ENCODE measurements around the gene PDIA3.
"Not testable (repeated sequence)": the region's sequence is repeated elsewhere in the genome, so short reads cannot be mapped to it uniquely, and the experiment has no call there.

PDIA3 gene

GRCh38 chr15:43776718-43777266 lies 30.6 kb downstream of the PDIA3 start, which contains the start of gene ELL3:
Gene ELL3 (minus strand): TSS chr15:43776966. CDS start chr15:43776901, 65 bp downstream.
- peak; percentile 47 for DNase-seq

- DNase-seq: peak; percentile 47
Measured at GRCh38 chr15:43777267-43777914, 31.2 kb downstream of the PDIA3 start.

DNA sequence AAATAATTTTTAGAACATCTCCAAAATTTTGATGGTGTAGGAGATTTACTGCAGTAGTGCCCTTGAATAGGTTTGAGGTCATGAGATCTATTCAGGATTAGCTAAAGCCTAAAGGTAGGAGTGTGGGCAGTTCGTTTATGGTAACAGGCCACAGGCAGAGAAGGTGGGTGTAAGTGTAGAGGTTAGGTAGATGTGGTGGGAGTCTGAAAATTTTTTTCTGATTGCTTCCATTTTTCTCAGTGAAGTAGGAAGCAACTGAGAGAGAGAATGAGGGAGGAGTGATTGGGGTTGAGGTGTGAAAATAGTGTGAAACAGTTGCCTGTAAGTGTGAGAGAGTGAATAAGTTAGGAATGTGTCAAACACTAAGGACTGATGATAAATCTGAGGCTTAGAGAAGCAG lies 32.8 kb downstream of the PDIA3 start:
- DNase-seq: no peak

- no peak for DNase-seq
Measured at GRCh38 chr15:43789409-43789808, 43.2 kb downstream of the PDIA3 start.

DNA sequence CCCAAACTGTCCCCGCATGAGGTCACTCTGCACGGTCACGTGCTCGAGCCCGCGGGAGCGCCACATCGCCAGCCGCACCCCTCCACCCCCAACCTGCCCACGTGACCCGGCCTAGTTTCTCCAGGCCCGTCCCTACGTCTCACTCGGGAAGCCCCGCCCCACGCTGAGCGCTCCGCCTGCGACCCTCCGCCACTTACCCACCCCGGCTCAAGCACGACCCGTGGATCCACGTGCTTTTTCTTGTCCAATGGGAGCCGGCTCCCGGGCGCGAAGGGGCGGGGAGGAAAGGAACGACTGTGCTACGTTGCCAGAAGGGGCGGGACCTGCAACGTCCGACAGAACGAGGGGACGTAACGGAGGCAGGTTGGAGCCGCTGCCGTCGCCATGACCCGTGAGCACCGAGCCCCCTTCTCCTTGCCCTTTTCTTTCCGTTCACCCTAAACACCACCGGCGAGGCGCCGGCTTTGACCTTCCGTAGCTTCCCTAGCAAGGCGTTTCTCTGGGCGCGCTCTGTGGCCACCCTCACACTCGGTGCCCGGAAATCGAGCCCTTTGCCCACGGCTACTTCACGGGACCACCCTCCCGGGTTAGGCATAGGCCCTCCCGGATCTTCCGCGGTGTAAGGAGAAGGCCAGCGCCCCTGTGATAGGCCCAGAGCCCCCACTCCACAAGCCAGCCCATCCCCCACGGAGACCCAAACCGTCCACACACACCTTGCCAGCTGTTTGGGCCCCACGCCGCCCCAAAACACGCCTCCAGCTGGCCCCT lies 45.9 kb downstream of the PDIA3 start, which contains the start of gene SERF2:
Gene SERF2 (plus strand): TSS at position 328 of the 768 bp plus-strand sequence. CDS start 57 bp downstream, at position 385.
- peak; percentile 93 for DNase-seq

DNA sequence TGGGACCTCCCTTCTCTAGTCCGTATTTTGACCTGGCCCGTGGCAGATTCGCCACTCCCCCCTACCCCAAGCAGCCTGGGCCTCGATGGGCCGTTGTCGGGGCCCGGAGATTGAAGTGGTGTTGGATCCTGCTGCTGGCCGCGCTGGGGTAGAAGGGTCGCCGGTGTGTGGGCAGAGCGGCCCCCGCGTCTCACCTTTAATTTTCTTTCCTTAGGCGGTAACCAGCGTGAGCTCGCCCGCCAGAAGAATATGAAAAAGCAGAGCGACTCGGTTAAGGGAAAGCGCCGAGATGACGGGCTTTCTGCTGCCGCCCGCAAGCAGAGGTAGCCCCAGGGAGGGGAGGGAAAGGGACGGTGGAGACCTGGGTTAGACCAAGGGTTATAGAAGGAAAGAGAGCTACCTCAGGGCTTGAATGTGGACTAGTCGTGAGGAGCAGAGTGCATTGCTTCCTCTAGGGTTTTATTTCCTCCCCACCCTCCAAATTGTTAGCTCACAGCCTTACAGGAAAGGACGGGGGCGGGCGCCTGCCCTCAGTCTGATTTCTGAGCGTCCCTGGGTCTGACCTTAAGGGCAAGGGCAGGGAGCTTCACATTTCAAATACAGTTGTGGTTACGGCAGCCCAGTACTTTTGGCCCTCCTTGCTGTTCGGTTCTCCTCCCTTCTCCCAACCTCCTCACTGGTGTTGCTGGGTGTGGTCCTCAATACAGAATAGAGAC lies 46.7 kb downstream of the PDIA3 start:
- no peak for DNase-seq

DNA sequence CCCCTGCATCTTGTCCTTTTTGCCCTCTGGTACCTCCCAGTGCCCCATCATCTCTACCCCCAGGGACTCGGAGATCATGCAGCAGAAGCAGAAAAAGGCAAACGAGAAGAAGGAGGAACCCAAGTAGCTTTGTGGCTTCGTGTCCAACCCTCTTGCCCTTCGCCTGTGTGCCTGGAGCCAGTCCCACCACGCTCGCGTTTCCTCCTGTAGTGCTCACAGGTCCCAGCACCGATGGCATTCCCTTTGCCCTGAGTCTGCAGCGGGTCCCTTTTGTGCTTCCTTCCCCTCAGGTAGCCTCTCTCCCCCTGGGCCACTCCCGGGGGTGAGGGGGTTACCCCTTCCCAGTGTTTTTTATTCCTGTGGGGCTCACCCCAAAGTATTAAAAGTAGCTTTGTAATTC lies 47.4 kb downstream of the PDIA3 start:
- no peak for DNase-seq

DNA sequence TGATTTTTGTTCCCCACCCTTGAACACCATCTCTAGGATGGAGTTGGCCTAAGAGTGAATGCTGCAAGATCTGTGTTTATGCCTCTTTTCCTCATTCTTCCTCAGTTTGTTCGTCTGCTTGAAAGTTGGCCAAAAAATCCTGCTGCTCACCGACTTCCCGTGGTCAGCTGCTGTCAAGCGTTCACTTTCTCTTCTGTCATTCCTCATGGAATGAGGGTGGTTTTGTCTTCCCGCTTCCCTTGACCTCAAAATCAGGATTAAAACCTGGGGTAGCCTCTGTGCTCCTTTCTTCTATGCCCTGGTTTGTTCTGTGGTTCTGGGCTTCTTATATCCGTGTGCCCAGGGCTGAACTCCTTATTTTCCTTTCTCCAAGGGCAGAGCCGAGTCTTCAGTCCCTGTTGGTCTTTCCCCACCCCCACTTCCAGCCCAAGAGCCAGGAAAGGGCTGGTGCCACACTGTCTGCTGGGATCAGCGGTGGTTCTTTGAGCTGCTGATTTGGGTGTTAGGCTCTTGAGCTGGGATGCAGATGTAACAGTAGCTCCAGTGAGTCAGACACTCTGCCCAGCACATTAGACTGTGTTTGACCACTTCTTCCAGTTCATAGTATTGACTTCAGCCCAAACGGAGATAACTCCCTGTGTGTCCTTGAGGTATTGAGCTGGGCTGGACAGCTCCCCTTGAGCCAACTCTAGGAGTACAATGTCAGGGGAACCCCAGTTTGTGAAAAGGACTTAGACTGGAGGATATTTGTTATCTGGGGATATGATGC lies 48.2 kb downstream of the PDIA3 start:
- DNase-seq: no peak

DNA sequence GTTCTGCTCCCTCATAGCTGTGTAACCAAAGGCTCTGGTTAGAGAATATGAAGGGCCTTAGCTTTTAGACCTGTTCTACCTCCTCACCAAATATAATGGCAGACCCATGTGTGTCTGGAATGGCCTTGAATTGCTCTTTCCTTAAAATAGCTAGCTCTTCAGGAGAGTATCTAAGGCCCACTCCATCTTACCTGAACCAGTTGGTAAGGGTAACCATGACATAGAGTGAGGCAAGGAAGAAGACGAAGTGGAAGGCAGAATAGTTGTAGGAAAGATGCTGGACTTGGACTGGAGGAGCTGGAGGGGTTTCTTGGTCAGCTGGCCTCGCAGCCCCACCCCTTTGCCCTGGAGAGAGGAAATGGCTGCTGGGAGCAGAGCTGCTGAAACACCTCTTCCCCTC lies 49.0 kb downstream of the PDIA3 start:
- DNase-seq: no peak

DNA sequence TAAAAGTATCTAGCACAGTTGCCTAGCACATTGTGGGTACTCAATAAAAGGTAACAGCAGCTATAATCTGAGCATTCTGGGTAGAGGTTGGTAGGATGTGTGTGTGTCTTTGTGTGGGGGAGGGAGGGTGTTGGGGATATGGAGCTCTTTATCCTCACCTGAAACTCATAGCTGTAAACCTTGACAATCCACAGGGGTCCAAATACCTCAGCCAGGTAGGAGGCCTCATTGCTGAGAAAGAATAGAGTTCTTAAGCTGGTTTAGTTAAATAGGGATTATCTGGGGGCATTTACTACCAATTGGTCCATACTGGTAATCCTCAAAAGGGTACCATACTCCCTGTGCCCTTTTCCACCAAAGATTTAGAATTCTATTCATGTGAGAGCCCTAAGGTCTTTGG lies 49.8 kb downstream of the PDIA3 start:
- no peak for DNase-seq

DNA sequence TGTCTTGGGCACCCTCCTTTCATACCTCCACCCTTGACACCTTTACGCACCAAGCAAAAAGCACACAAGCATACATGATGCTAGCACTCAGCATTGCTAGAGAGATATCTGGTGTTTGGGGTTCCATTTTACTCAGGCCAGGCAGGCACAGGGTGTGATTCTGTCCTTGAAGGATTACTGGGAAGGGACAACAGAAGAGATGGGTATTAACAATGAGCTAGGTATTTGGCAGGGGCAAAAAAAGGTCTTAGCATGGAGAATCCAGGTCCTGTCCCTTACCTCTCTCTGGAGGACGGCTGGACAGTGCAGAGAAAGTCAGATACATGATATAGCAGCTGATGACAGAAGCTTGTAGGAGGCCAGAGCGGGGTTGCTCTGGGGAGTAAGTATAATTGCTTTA lies 50.3 kb downstream of the PDIA3 start:
- DNase-seq: no peak

- peak; percentile 32 for DNase-seq
Measured at GRCh38 chr15:43799209-43799944, 53.1 kb downstream of the PDIA3 start.

DNA sequence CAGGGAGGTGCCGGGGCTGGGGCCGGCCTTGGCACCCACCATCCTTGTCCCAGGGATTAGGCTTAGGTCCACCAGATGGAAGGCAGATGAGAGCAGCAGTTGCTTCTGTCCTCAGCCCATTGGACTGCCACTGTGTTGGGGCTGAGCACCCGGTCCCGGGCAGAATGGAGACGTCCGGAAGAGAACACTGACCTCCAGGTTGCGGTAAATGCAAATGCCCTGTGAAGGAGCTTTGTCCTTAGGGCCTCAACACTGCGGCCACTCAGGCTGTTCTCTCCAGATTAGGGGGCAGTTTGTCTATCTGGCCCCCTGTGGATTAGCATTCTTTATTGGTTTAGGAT lies 53.7 kb downstream of the PDIA3 start, which contains the start of gene SERINC4:
Gene SERINC4 (minus strand): TSS at position 276 of the 341 bp plus-strand sequence. CDS start 234 bp downstream, at position 42.
- no peak for DNase-seq

- peak; percentile 39 for DNase-seq
Measured at GRCh38 chr15:43800286-43801141, 54.3 kb downstream of the PDIA3 start, which contains the start of gene HYPK. Gene HYPK (plus strand): TSS chr15:43800599. CDS start chr15:43800623, 24 bp downstream.

- DNase-seq: not testable (repeated sequence)
Measured at GRCh38 chr15:43802676-43803075, 56.4 kb downstream of the PDIA3 start.

- no peak for DNase-seq
Measured at GRCh38 chr15:43808435-43808950, 62.3 kb downstream of the PDIA3 start.

DNA sequence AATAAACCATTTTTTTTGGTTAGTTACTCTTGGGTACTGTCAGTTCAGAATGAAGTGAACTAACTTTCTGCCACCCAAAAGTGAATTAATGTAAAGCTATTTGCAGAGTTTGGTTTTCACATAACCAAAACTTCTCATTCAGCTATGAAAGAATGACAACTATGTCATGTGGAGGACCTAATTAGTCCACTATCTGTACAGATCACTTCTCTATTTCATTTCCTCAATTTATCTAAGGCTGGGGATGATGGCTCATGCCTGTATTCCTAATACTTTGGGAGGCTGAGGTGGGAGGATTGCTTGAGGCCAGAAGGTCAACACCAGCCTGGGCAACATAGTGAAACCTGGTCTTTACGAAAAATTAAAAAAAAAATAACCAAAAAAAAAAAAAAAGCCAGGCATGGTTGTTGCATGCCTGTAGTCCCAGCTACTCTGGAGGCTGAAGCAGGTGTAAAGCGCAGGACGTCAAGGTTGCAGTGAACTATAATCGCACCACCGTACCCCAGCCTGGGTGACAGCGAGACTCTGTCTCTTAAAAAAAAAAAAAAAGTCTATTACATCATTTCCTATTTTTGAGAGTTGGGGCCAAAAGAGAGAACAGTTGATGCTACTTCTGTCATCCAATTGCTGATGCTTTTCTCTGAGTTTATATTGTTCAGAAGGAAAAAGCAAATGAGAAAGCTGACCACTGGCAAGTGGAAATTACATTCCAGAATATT lies 62.9 kb downstream of the PDIA3 start:
- no peak for DNase-seq

- not testable (repeated sequence) for DNase-seq
Measured at GRCh38 chr15:43815064-43815463, 68.8 kb downstream of the PDIA3 start.

- DNase-seq: no peak
Measured at GRCh38 chr15:43821505-43821904, 75.3 kb downstream of the PDIA3 start.

Measured in DMS153 (cell line).